Effector memory CD4-positive, alpha-beta T cell (primary cell): Measurements from ENCODE around the gene MACC1.

Experiments
- DNase-seq, 3 donors: peaks; one replicate each; pipeline ENCODE4 v3.0.0-alpha.2; 2020
- H3K27ac ChIP-seq: 2 replicates; pipeline ENCODE4 v1.7.0; 2013; ENCODE audit warnings: mild to moderate bottlenecking, low read length, moderate library complexity; ENCODE audit not compliant: insufficient read depth, poor library complexity, severe bottlenecking
- H3K27me3 ChIP-seq: replicated peaks from 2 replicates; pipeline ENCODE4 v1.7.0; 2013; ENCODE audit warnings: mild to moderate bottlenecking, low read length; ENCODE audit not compliant: insufficient read depth, control insufficient read depth, poor library complexity, severe bottlenecking
- H3K36me3 ChIP-seq: 2 replicates; pipeline ENCODE4 v1.7.0; 2013; ENCODE audit warnings: mild to moderate bottlenecking, low read length, moderate library complexity; ENCODE audit not compliant: control insufficient read depth, insufficient read depth
- H3K4me1 ChIP-seq: 2 replicates; pipeline ENCODE4 v1.7.0; 2013; ENCODE audit warnings: low read length, mild to moderate bottlenecking; ENCODE audit not compliant: control insufficient read depth, insufficient read depth, poor library complexity, severe bottlenecking
- H3K4me3 ChIP-seq: 2 replicates; pipeline ENCODE4 v1.7.0; 2013; ENCODE audit warnings: low read length, low read depth, mild to moderate bottlenecking; ENCODE audit not compliant: insufficient read depth, poor library complexity, severe bottlenecking
- H3K9me3 ChIP-seq: 2 replicates; pipeline ENCODE4 v1.7.0; 2013; ENCODE audit warnings: mild to moderate bottlenecking, low read length, moderate library complexity; ENCODE audit not compliant: control insufficient read depth

Gene MACC1

GRCh38 chr7:20232848-20233247, 15.7 kb upstream of the MACC1 start:
- DNase-seq: no peak
- H3K9me3 ChIP-seq: no peaks in the 10 kb centered on the region
- no peaks in the 10 kb centered on the region for H3K4me1 ChIP-seq
- no peak overlapping the region for H3K4me3 ChIP-seq
- H3K27ac ChIP-seq: no peak overlapping the region
- H3K36me3 ChIP-seq: no peaks in the 10 kb centered on the region
- H3K27me3 ChIP-seq: no peaks in the 10 kb centered on the region

GRCh38 chr7:20229646-20230500, 12.7 kb upstream of the MACC1 start:
- Histone ChIP-seq H3K4me3 (no peak overlapping the region), H3K27me3 (no peaks in the 10 kb centered on the region), H3K27ac (no peak overlapping the region), H3K36me3 (no peaks in the 10 kb centered on the region), H3K4me1 (no peaks in the 10 kb centered on the region), H3K9me3 (no peaks in the 10 kb centered on the region)
- DNase-seq: no peak

GRCh38 chr7:20229081-20229480, 11.9 kb upstream of the MACC1 start:
- no peaks in the 10 kb centered on the region for H3K36me3 ChIP-seq

DNA sequence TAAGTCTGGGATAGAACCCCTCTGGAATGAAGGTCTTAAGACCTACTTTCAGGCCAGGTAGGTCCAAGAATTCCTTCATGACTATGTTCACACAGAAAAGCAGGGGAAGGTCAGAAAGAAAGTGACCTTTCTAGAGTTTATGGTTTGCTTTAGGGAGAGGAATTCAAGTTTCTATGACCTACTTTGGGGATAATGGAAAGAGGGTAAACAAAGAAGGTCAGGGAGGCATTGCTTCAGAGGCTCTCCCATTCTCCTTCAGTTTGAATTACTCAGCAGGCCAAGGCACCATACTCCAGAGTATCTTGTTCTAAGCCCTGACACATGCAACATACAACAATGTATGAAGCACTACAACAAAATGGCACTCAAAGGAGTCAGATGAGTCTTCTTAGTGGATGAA, 11.5 kb upstream of the MACC1 start:
- no peaks in the 10 kb centered on the region for H3K36me3 ChIP-seq
- DNase-seq: no peak
- H3K27me3 ChIP-seq: no peaks in the 10 kb centered on the region
- no peak overlapping the region for H3K27ac ChIP-seq
- H3K4me1 ChIP-seq: no peaks in the 10 kb centered on the region
- H3K9me3 ChIP-seq: no peaks in the 10 kb centered on the region
- no peak overlapping the region for H3K4me3 ChIP-seq

More at GRCh38 chr7:20229081-20229480, 11.9 kb upstream of the MACC1 start:
- Histone ChIP-seq H3K27ac (no peak overlapping the region), H3K4me1 (no peaks in the 10 kb centered on the region), H3K4me3 (no peak overlapping the region), H3K27me3 (no peaks in the 10 kb centered on the region), H3K9me3 (no peaks in the 10 kb centered on the region)
- no peak for DNase-seq

- H3K27me3 ChIP-seq: no peaks in the 10 kb centered on the region
- H3K27ac ChIP-seq: no peak overlapping the region
- DNase-seq: no peak
- H3K4me1 ChIP-seq: no peaks in the 10 kb centered on the region
- H3K4me3 ChIP-seq: no peak overlapping the region
- H3K9me3 ChIP-seq: no peaks in the 10 kb centered on the region
- H3K36me3 ChIP-seq: no peaks in the 10 kb centered on the region
Measured at GRCh38 chr7:20227291-20227795, 10.2 kb upstream of the MACC1 start.

- no peak for DNase-seq
- H3K27ac ChIP-seq: no peak overlapping the region
- H3K9me3 ChIP-seq: no peaks in the 10 kb centered on the region
- H3K27me3 ChIP-seq: no peaks in the 10 kb centered on the region
- H3K36me3 ChIP-seq: no peaks in the 10 kb centered on the region
- no peaks in the 10 kb centered on the region for H3K4me1 ChIP-seq
- no peak overlapping the region for H3K4me3 ChIP-seq
Measured at GRCh38 chr7:20226860-20227259, 9.7 kb upstream of the MACC1 start.

- no peak for DNase-seq
- Histone ChIP-seq H3K9me3 (no peaks in the 10 kb centered on the region), H3K27ac (no peak overlapping the region), H3K4me3 (no peak overlapping the region), H3K4me1 (no peaks in the 10 kb centered on the region), H3K27me3 (no peaks in the 10 kb centered on the region), H3K36me3 (no peaks in the 10 kb centered on the region)
Measured at GRCh38 chr7:20225384-20225783, 8.2 kb upstream of the MACC1 start.

- H3K4me1 ChIP-seq: no peaks in the 10 kb centered on the region
Measured at GRCh38 chr7:20224025-20224424, 6.8 kb upstream of the MACC1 start.

DNA sequence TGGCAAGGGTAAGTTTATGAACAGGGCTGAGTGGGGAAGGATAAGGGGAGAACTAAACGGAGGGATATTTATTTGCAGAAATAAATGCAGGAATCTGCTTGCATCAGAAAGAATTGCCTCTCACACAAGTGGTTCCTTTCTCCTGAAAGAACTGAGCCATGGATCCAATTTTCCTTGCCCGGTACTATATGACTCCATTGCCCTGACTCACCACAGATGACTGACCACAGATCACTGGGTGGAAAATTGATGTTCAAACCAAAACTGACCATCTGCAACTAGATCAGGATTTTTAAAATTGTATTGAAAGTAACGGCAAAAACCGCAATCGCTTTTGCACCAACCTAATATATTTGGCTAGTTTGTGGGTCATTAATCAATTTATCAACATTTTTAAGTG, 6.2 kb upstream of the MACC1 start:
- no peak for DNase-seq
- no peak overlapping the region for H3K27ac ChIP-seq
- no peaks in the 10 kb centered on the region for H3K27me3 ChIP-seq
- no peaks in the 10 kb centered on the region for H3K4me1 ChIP-seq
- H3K4me3 ChIP-seq: no peak overlapping the region
- no peaks in the 10 kb centered on the region for H3K36me3 ChIP-seq
- no peaks in the 10 kb centered on the region for H3K9me3 ChIP-seq

More at GRCh38 chr7:20224025-20224424, 6.8 kb upstream of the MACC1 start:
- no peak for DNase-seq
- no peaks in the 10 kb centered on the region for H3K36me3 ChIP-seq
- no peak overlapping the region for H3K27ac ChIP-seq
- H3K27me3 ChIP-seq: no peaks in the 10 kb centered on the region
- H3K9me3 ChIP-seq: no peaks in the 10 kb centered on the region
- H3K4me3 ChIP-seq: no peak overlapping the region

DNA sequence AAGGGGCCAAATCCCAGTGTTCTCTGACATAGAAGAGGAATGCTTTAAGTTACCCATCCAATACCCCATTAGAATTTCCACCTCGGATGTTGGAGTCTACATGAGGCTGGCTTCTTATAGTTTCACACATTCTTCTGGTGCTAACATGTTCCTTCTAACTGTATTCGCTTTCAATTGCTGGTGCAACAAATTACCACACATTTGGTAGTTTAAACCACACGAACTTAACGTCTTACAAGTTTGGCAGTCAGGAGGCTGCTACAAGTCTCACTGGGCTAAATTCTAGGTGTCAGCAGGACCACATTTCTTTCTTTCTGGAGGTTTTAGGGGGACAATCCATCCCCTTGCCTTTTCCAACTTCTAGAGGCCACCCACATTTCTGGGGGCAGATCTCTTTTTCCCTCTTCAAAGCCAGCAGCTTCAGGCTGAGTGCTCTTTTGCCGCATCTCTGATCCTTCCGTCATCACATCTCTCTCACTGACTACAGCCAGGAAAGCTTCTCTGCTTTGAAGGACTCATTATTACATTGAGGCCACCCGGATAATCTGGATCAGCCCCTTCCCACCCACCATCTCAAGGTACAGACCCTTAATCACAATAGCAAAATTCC, 5.1 kb upstream of the MACC1 start:
- no peak overlapping the region for H3K27ac ChIP-seq
- no peaks in the 10 kb centered on the region for H3K27me3 ChIP-seq
- no peaks in the 10 kb centered on the region for H3K4me1 ChIP-seq

More for the DNA sequence above, 5.1 kb upstream of the MACC1 start:
- Histone ChIP-seq H3K36me3 (no peaks in the 10 kb centered on the region), H3K9me3 (no peaks in the 10 kb centered on the region), H3K4me3 (no peak overlapping the region)
- no peak for DNase-seq
